GM10266 (cell line): ENCODE results near the gene PSMA8.
"Not testable (repeated sequence)": the region's sequence is repeated elsewhere in the genome, so short reads cannot be mapped to it uniquely, and the experiment has no call there.

Source experiments
- DNase-seq: peaks from one replicate; pipeline ENCODE4 v3.0.0; 2012; ENCODE audit errors: extremely low spot score
- TF ChIP-seq, protein P1 (sequence below): IDR thresholded peaks from 2 replicates; pipeline ENCODE4 v1.5.1; 2012; ENCODE audit warnings: mild to moderate bottlenecking, low read depth; ENCODE audit not compliant: control insufficient read depth, insufficient read depth; ENCODE audit errors: missing control alignments

PSMA8 gene

DNA sequence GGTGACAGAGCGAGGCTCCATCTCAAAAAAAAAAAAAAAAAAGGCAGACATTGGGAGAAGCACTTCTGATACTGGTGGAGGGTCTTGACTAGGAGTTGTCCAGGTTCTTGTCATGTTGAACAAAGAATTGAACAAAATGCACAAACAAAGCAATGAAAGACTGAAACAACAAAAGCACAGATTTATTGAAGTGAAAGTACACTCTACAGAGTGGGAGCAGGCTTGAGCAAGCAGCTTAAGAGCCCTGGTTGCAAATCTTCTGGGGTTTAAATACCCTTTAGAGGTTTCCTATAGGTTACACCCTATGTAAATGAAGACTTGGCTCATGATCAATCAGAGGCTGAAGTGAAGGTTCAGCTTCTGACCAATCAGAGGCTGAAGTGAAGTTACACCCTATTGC, 36.8 kb upstream of the PSMA8 start:
- no peak for DNase-seq
- TF ChIP-seq, protein P1, sequence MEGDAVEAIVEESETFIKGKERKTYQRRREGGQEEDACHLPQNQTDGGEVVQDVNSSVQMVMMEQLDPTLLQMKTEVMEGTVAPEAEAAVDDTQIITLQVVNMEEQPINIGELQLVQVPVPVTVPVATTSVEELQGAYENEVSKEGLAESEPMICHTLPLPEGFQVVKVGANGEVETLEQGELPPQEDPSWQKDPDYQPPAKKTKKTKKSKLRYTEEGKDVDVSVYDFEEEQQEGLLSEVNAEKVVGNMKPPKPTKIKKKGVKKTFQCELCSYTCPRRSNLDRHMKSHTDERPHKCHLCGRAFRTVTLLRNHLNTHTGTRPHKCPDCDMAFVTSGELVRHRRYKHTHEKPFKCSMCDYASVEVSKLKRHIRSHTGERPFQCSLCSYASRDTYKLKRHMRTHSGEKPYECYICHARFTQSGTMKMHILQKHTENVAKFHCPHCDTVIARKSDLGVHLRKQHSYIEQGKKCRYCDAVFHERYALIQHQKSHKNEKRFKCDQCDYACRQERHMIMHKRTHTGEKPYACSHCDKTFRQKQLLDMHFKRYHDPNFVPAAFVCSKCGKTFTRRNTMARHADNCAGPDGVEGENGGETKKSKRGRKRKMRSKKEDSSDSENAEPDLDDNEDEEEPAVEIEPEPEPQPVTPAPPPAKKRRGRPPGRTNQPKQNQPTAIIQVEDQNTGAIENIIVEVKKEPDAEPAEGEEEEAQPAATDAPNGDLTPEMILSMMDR, result no peak

DNA sequence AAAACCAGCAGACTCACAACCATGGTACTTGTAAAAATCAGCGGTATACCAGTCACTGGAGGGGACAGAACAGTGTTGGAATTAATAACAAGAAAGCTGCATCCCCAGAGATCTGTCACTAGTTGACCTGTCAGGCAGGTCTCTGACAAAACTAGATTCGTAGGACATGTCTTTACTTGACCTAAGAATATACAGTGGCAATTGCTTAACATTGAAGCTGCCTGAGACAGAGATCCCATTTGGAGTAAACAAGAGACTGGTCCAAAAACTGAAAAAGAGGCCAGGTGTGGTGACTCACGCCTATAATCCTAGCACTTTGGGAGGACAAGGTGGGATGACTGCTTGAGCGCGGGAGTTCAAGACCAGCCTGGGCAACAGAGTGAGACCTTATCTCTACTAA, 36.1 kb upstream of the PSMA8 start:
- DNase-seq, result no peak
- TF ChIP-seq, protein P1, result no peak

DNA sequence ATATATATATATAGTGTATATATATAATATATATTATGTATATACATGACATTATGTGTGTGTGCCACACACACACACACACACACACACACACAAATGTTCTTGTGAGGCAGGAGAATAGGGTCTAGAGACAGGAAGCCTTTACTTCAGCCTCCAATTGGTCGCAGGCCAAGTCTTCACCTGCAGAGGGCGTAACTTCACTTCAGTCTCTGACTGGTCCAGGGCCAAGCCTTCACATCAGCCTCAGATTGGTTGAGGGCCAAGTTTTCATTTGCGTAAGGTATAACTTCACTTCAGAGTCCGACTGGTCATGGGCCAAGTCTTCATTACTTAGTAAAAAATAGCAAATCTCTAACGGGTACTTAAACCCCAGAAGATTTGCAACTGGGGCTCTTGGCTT, 30.1 kb upstream of the PSMA8 start:
- TF ChIP-seq, protein P1, result no peak
- DNase-seq, result no peak

DNA sequence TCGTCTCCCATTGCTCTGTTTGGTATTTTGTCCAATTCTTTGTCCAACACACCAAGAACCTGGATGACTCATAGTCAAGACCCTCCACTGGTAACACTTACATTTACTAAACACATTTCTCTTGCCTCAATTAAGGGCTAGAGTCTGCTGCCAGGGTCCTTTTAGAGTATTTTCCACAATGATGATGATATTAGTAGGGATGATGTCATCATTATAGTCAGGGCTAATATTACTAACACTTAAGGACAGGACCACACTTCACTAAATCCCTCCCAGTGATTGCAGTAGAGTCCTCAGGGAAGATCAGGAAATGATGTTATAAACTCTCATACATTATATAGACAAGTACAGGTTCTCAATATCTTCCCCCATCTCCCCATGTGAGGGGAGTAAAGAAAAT, 29.6 kb upstream of the PSMA8 start:
- TF ChIP-seq, protein P1, result no peak
- no peak for DNase-seq

DNA sequence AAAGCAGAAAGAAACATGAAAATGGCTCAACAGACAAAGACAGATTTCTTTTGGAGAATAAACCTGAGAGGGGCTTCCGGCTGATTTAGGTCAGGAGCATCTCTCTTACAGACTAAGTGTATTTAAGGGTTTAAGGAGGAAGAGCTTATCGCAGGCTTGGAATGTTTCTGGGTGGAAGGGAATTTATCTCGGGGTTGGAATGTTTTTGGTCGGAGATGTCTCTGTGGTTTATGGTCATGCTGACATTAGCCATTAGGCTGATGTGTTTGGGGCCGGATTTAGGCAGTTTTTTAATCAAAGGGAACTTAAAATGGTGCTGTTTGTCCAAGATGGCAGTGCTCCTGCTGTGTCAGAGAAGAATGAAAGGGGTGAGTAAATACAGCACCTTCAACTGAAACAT, 14.4 kb upstream of the PSMA8 start:
- DNase-seq, result no peak
- TF ChIP-seq, protein P1, result no peak

DNA sequence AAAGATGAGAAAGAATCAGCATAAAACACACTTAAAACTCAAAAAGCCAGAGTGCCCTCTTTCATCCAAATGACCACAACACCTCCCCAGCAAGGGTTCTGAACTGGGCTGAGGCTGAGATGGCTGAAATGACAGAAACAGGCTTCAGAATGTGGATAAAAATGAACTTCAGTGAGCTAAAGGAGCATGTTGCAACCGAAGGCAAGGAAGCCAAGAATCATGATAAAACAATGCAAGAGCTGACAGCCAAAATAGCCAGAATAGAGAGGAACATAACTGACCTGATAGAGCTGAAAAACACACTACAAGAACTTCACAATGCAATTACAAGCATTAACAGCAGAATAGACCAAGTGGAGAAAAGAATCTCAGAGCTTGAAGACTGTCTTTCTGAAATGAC, 12.2 kb upstream of the PSMA8 start:
- TF ChIP-seq, protein P1, result no peak

DNA sequence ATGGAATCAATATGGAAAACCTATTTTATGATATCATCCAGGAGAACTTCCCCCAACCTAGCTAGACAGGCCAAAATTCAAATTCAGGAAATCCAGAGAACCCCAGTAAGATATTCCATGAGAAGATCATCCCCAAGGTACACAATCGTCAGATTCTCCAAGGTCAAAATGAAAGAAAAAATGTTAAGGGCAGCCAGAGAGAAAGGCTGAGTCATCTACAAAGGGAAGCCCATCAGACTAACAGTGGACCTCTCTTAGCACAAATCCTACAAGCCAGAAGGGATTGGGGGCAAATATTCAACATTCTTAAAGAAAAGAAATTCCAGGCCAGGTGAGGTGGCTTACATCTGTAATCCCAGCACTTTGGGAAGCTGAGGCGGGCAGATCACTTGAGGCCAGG, 11.7 kb upstream of the PSMA8 start:
- DNase-seq, result not testable (repeated sequence)

More for the DNA sequence above, 12.2 kb upstream of the PSMA8 start:
- DNase-seq, result no peak

DNA sequence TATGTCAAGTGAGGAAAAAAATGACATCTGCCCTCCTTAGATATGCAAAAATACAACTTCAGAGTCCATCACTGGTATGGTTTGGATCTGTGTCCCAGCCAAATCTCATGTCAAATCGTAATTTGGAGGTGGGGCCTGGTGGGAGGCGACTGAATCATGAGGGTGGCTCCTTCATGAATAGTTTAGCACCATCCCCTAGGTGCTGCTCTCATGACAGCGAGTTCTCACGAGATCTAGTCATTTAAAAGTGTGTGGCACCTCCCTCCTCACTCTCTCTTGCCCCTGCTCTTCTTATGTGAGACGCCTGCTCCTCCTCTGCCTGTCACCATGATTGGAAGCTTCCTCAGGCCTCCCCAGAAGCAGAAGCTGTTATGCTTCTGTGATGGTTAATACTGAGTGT, 5.9 kb upstream of the PSMA8 start:
- TF ChIP-seq, protein P1, result no peak
- DNase-seq, result no peak

DNA sequence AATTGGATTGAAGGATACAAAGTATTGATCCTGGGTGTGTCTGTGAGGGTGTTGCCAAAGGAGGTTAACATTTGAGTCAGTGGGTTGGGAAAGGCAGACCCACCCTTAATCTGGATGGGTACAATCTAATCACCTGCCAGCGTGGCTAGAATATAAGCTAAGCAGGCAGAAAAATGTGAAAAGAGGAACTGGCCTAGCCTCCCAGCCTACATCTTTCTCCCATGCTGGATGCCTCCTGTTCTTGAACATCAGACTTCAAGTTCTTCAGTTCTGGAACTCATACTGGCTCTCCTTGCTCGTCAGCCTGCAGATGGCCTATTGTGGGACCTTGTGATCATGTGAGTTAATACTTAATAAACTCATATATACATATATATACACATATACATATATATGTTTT, 5.5 kb upstream of the PSMA8 start:
- not testable (repeated sequence) for DNase-seq
